Left renal pelvis (tissue), 4 donors: ENCODE measurements around the gene HSPB8. TPM values are rescaled to one million over a fixed set of nuclear protein-coding genes. Genes with fewer than 3 reads are reported as not detected.

ENCODE experiments used
- polyA plus RNA-seq, 4 donors: library from polyadenylated mRNA; unstranded; fragments of 120-200 nt; gene quantifications; one replicate each; pipeline ENCODE4 v1.2.1, GENCODE V29; 2013; ENCODE audit not compliant: insufficient read length in 4 of 4

The HSPB8 gene
- polyA plus RNA-seq, 4 donors, result 6.2 to 24.5 (median 7.2) TPM

Other genes starting within 250 kb of the HSPB8 start
- gene SRRM4, start 197.4 kb upstream of the HSPB8 start, polyA plus RNA-seq, result under 1 TPM; 0.01 to 0.19 (median 0.07) TPM
- under 1 TPM in 2 of 4 donors, not detected in 2; 0.10 to 0.20 TPM for gene CCDC60, start 155.8 kb downstream of the HSPB8 start, polyA plus RNA-seq